Nasal cavity respiratory epithelium epithelial cell of viscerocranial mucosa (primary cell): Measurements from ENCODE around the gene UPK2. TPM values are rescaled to one million over a fixed set of nuclear protein-coding genes. Genes with fewer than 3 reads are reported as not detected.

Experiments
- total RNA-seq: library from RNA; depleted of rRNA; stranded (reverse); fragments of >200 nt; gene quantifications from 2 replicates; pipeline ENCODE4 v1.2.3, GENCODE V29; 2014

Gene UPK2
- 0.21 and 0.34 TPM in 2 replicates for total RNA-seq

GRCh38 chr11:118956094-118956846, at the start of gene UPK2:
UPK2 (plus strand) TSS chr11:118956298; CDS start chr11:118956351, 53 bp downstream.

GRCh38 chr11:118971646-118972045, 15.5 kb downstream of the UPK2 start, which contains the start of gene FOXR1:
FOXR1 (plus strand) TSS chr11:118971761; CDS start chr11:118971932, 171 bp downstream.

GRCh38 chr11:118997627-118998387, 41.7 kb downstream of the UPK2 start, which contains the start of gene CENATAC:
CENATAC (plus strand) TSS chr11:118998138; CDS start chr11:118998198, 60 bp downstream.

Other genes starting within 250 kb of the UPK2 start
- 123 and 169 TPM in 2 replicates for gene DDX6, start 165.1 kb upstream of the UPK2 start, total RNA-seq
- gene CXCR5, start 72.4 kb upstream of the UPK2 start, total RNA-seq = not detected in 2 replicates
- 24.9 and 101 TPM in 2 replicates for gene BCL9L, start 30.4 kb upstream of the UPK2 start, total RNA-seq
- gene FOXR1, start 15.5 kb downstream of the UPK2 start, total RNA-seq = not detected in 2 replicates
- 11.7 and 14.4 TPM in 2 replicates for gene CENATAC, start 41.8 kb downstream of the UPK2 start, total RNA-seq
- gene RPS25, start 62.0 kb downstream of the UPK2 start, total RNA-seq = 857 and 1,469 TPM in 2 replicates
- gene TRAPPC4, start 62.5 kb downstream of the UPK2 start, total RNA-seq = 84.6 and 107 TPM in 2 replicates
- 9.9 and 12.8 TPM in 2 replicates for gene SLC37A4, start 74.6 kb downstream of the UPK2 start, total RNA-seq
- gene HYOU1, start 100.9 kb downstream of the UPK2 start, total RNA-seq = 227 and 417 TPM in 2 replicates
- 28.0 and 31.2 TPM in 2 replicates for gene VPS11, start 111.5 kb downstream of the UPK2 start, total RNA-seq
- 12.6 and 18.4 TPM in 2 replicates for gene HMBS, start 128.6 kb downstream of the UPK2 start, total RNA-seq
- 21.2 and 27.1 TPM in 2 replicates for gene DPAGT1, start 145.6 kb downstream of the UPK2 start, total RNA-seq
- gene C2CD2L, start 151.0 kb downstream of the UPK2 start, total RNA-seq = 2.5 and 3.1 TPM in 2 replicates
- 13.0 and 21.9 TPM in 2 replicates for gene HINFP, start 165.3 kb downstream of the UPK2 start, total RNA-seq
- gene ABCG4, start 192.8 kb downstream of the UPK2 start, total RNA-seq = under 0.01 and 0.07 TPM in 2 replicates
- gene NLRX1, start 212.4 kb downstream of the UPK2 start, total RNA-seq = 25.6 and 28.9 TPM in 2 replicates
- 0.07 TPM in 1 of 2 replicates, not detected in the other for gene NHERF4, start 229.2 kb downstream of the UPK2 start, total RNA-seq